PC-3 (cell line): ENCODE data around the gene LYRM1. TPM values are rescaled to one million over a fixed set of nuclear protein-coding genes. Genes with fewer than 3 reads are reported as not detected.

Experiments
- ATAC-seq: fragments of 200-7000 bp; cut with Tn5 transposase; 2 replicates; pipeline ENCODE4 v1.9.1; 2020; ENCODE audit warnings: mild to moderate bottlenecking, moderate library complexity
- BruUV-seq: library from RNA; stranded (reverse); fragments of 400-500 nt; replicated peaks from 2 replicates; lab custom pipeline; 2021; lab: Mats Ljungman, UMichigan
- CTCF ChIA-PET: fragments of 300-600 bp; sonication (Branson Sonifier 250); formaldehyde crosslinking; loops from one replicate; lab custom pipeline; 2022; ENCODE audit warnings: antibody characterized with exemption; lab: Charles Lee
- POLR2A ChIA-PET: fragments of 300-600 bp; sonication (Branson Sonifier 250); formaldehyde crosslinking; loops from one replicate; lab custom pipeline; 2022; ENCODE audit warnings: antibody characterized with exemption; ENCODE audit not compliant: unreplicated experiment; lab: Charles Lee
- DNase-seq: peaks from one replicate; pipeline ENCODE4 v3.0.0-alpha.2; 2015
- H2AFZ ChIP-seq: fragments of 300-600 bp; sonication (generic); 2 replicates; pipeline ENCODE4 v1.6.0; 2016; ENCODE audit warnings: antibody characterized with exemption, low read length
- H3F3A ChIP-seq: fragments of 300-600 bp; sonication (generic); one replicate; pipeline ENCODE4 v1.6.0; 2017; ENCODE audit warnings: antibody characterized with exemption, low read length, control low read depth, mild to moderate bottlenecking; ENCODE audit not compliant: unreplicated experiment
- H3K27ac ChIP-seq: fragments of 300-600 bp; sonication (generic); 2 replicates; pipeline ENCODE4 v1.5.1; 2016; ENCODE audit warnings: mild to moderate bottlenecking, low read length
- H3K27me3 ChIP-seq: fragments of 300-600 bp; sonication (generic); 2 replicates; pipeline ENCODE4 v1.6.1; 2016; ENCODE audit warnings: low read length, mixed read lengths
- H3K36me3 ChIP-seq: fragments of 300-600 bp; sonication (generic); 2 replicates; pipeline ENCODE4 v1.6.1; 2016; ENCODE audit warnings: low read depth, mixed run types, low read length, mixed read lengths
- H3K4me1 ChIP-seq: fragments of 300-600 bp; sonication (generic); 2 replicates; pipeline ENCODE4 v1.5.1; 2016; ENCODE audit warnings: low read length; ENCODE audit not compliant: insufficient read depth
- H3K4me2 ChIP-seq: fragments of 300-600 bp; sonication (generic); 2 replicates; pipeline ENCODE4 v1.6.0; 2016; ENCODE audit warnings: low read length
- H3K4me3 ChIP-seq: fragments of 300-600 bp; sonication (generic); 2 replicates; pipeline ENCODE4 v1.5.1; 2016; ENCODE audit warnings: mild to moderate bottlenecking, low read length, mixed read lengths
- H3K79me2 ChIP-seq: fragments of 300-600 bp; sonication (generic); 2 replicates; pipeline ENCODE4 v1.6.1; 2017; ENCODE audit warnings: low read length, mixed read lengths
- H3K9ac ChIP-seq: fragments of 300-600 bp; sonication (generic); 2 replicates; pipeline ENCODE4 v1.6.0; 2016; ENCODE audit warnings: mild to moderate bottlenecking, low read length
- H3K9me2 ChIP-seq: fragments of 300-600 bp; sonication (generic); replicated peaks from 2 replicates; pipeline ENCODE4 v1.6.1; 2016; ENCODE audit warnings: mixed run types, low read length, mixed read lengths
- H3K9me3 ChIP-seq: fragments of 300-600 bp; sonication (generic); 2 replicates; pipeline ENCODE4 v1.6.1; 2016; ENCODE audit warnings: low read length, mixed read lengths
- H4K20me1 ChIP-seq: fragments of 300-600 bp; sonication (generic); 2 replicates; pipeline ENCODE4 v1.6.1; 2016; ENCODE audit warnings: low read length, mixed read lengths
- EZH2 ChIP-seq: fragments of 300-600 bp; sonication (generic); IDR thresholded peaks from one replicate; pipeline ENCODE4 v1.6.1; 2017; ENCODE audit warnings: antibody characterized with exemption, mild to moderate bottlenecking, low read length; ENCODE audit not compliant: unreplicated experiment
- EZH2phosphoT487 ChIP-seq: fragments of 300-600 bp; sonication (generic); IDR thresholded peaks from 2 replicates; pipeline ENCODE4 v1.6.1; 2018; ENCODE audit warnings: mild to moderate bottlenecking, antibody characterized with exemption, low read length, borderline replicate concordance
- intact Hi-C: fragments of 100-400 bp; cut with micrococcal nuclease; formaldehyde crosslinking; loops from 2 replicates; pipeline ENCODE4 v1.9.0; 2023
- total RNA-seq: library from RNA; depleted of rRNA; stranded (reverse); fragments of >200 nt; gene quantifications from 2 replicates; pipeline ENCODE4 v1.2.3, GENCODE V29; 2014
- TF ChIP-seq, protein P1 (sequence below): fragments of 300-600 bp; sonication (generic); conservative IDR thresholded peaks from 2 replicates; pipeline ENCODE4 v1.5.1; 2017; ENCODE audit warnings: antibody characterized with exemption, low read depth, mild to moderate bottlenecking, low read length

LYRM1 gene
- total RNA-seq, 1 experiment from 2014 or later, result 35.1 TPM

DNA sequence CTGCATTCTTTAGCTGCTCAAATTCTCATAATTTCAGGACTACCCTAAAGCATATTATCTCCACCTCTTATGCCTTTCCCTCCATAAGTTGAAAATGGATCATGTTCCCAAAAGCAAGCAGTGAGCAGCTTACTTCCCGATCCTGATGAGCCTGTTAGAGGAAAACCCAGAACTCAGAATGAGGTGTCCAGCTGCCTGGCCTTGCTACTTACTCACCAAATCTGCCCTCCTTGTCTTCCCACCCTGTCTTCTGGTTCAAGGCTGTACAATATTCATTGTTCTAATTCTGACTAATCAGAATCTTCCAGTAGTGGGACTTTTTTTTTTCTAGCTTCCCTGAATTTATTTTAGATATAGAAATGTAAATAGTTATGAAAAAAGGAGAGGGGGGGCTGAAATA, 10.8 kb downstream of the LYRM1 start:
- BruUV-seq, result TSS peak; percentile 34
- H3K9me3 ChIP-seq, result no peaks in the 10 kb centered on the region
- peak; percentile 17 for ATAC-seq
- no peaks in the 10 kb centered on the region for H3K9me2 ChIP-seq
- ChIA-PET CTCF (interaction anchor here (0.6 to 1.1 kb wide), 2 partner anchors 10 to 27 kb away, joined by 3 to 4 read pairs; no protein-coding TSS in a partner anchor), POLR2A (interaction anchor here (0.6 to 0.9 kb wide), 2 partner anchors 11 to 61 kb away, joined by 4 to 6 read pairs; partner anchors contain the start of genes DCUN1D3 and LYRM1)
- no peaks in the 10 kb centered on the region for H3K27me3 ChIP-seq
- TF ChIP-seq EZH2phosphoT487 (no peak), EZH2 (no peak)
- TF ChIP-seq, protein P1, sequence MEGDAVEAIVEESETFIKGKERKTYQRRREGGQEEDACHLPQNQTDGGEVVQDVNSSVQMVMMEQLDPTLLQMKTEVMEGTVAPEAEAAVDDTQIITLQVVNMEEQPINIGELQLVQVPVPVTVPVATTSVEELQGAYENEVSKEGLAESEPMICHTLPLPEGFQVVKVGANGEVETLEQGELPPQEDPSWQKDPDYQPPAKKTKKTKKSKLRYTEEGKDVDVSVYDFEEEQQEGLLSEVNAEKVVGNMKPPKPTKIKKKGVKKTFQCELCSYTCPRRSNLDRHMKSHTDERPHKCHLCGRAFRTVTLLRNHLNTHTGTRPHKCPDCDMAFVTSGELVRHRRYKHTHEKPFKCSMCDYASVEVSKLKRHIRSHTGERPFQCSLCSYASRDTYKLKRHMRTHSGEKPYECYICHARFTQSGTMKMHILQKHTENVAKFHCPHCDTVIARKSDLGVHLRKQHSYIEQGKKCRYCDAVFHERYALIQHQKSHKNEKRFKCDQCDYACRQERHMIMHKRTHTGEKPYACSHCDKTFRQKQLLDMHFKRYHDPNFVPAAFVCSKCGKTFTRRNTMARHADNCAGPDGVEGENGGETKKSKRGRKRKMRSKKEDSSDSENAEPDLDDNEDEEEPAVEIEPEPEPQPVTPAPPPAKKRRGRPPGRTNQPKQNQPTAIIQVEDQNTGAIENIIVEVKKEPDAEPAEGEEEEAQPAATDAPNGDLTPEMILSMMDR, result no peak
- DNase-seq, result peak; percentile 69
- peak overlapping the region; percentile 83 for H3K9ac ChIP-seq
- H3K79me2 ChIP-seq, result peaks cover 22% of the 10 kb centered on the region
- no peak overlapping the region for H2AFZ ChIP-seq
- H3K4me2 ChIP-seq, result peak overlapping the region; percentile 69
- peak overlapping the region; percentile 18; the same call in 1 of the 2 replicates for H3K4me3 ChIP-seq
- peaks cover 68% of the 10 kb centered on the region for H3K4me1 ChIP-seq
- intact Hi-C loops, result loop anchor here (1.0 to 2.0 kb wide), 2 partner anchors 10 to 61 kb away; no protein-coding TSS in a partner anchor
- H4K20me1 ChIP-seq, result no peaks in the 10 kb centered on the region
- H3K27ac ChIP-seq, result peak overlapping the region; percentile 99
- peaks cover 6% of the 10 kb centered on the region for H3F3A ChIP-seq
- H3K36me3 ChIP-seq, result no peaks in the 10 kb centered on the region

DNA sequence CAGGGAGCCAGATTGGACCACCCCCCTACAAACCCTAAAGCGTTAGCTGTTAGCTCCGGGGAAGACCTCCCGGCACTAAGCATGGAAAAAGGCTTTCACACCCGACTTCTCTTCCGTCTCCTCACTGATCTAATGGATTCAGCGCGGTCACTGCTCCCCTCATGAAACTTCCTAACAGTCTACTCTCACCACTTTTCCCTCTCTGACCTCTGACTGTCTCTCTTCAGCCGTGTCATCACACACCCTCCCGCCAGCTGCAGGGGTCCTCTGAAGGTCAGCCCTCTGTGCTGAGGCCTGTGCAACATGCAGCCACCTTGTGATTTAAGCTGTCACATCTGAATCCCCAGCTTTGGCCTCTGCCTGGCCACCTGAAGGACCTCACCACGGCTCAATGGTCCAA, 15.7 kb downstream of the LYRM1 start:
- no peaks in the 10 kb centered on the region for H3K27me3 ChIP-seq
- no peak overlapping the region for H3K27ac ChIP-seq
- intact Hi-C loops, result no loop called here
- no peak overlapping the region for H3K4me2 ChIP-seq
- no peak overlapping the region for H2AFZ ChIP-seq
- H3K4me1 ChIP-seq, result peaks cover 26% of the 10 kb centered on the region
- ChIA-PET POLR2A (no interaction called here), CTCF (no interaction called here)
- H3K9me3 ChIP-seq, result no peaks in the 10 kb centered on the region
- no peaks in the 10 kb centered on the region for H3K36me3 ChIP-seq
- ATAC-seq (no peak), DNase-seq (no peak)
- BruUV-seq, result no TSS peak
- peaks cover 2% of the 10 kb centered on the region for H3F3A ChIP-seq
- no peaks in the 10 kb centered on the region for H3K9me2 ChIP-seq
- peaks cover 5% of the 10 kb centered on the region; the same call in 1 of the 2 replicates for H3K79me2 ChIP-seq
- no peak overlapping the region for H3K9ac ChIP-seq
- TF ChIP-seq, protein P1, result no peak
- no peak for TF ChIP-seq EZH2
- no peak for TF ChIP-seq EZH2phosphoT487
- H3K4me3 ChIP-seq, result no peak overlapping the region
- H4K20me1 ChIP-seq, result no peaks in the 10 kb centered on the region

- H3K4me2 ChIP-seq, result no peak overlapping the region
- TF ChIP-seq, protein P1, result no peak
- TF ChIP-seq EZH2phosphoT487, result no peak
- no peak for TF ChIP-seq EZH2
- no peak overlapping the region for H3K9ac ChIP-seq
- ChIA-PET CTCF (no interaction called here), POLR2A (no interaction called here)
- no peaks in the 10 kb centered on the region for H4K20me1 ChIP-seq
- DNase-seq, result no peak
- intact Hi-C loops, result no loop called here
- no TSS peak for BruUV-seq
- H3K27me3 ChIP-seq, result no peaks in the 10 kb centered on the region
- H3K27ac ChIP-seq, result no peak overlapping the region
- H3K4me1 ChIP-seq, result peaks cover 20% of the 10 kb centered on the region
- no peaks in the 10 kb centered on the region for H3F3A ChIP-seq
- H3K9me2 ChIP-seq, result no peaks in the 10 kb centered on the region
- H3K4me3 ChIP-seq, result no peak overlapping the region
- H2AFZ ChIP-seq, result no peak overlapping the region
- no peaks in the 10 kb centered on the region for H3K36me3 ChIP-seq
- no peak for ATAC-seq
- no peaks in the 10 kb centered on the region for H3K9me3 ChIP-seq
- peaks cover 5% of the 10 kb centered on the region; the same call in 1 of the 2 replicates for H3K79me2 ChIP-seq
These were observed 16.4 kb downstream of the LYRM1 start for GRCh38 chr16:20916942-20917341.
